ENCODE results near the gene GAR1. TPM values are rescaled to one million over a fixed set of nuclear protein-coding genes. Genes with fewer than 3 reads are reported as not detected.

GAR1 gene
- polyA plus RNA-seq, 3 donors: 8.8 to 21.8 (median 20.5) TPM

Other genes with a start within 250 kb of the GAR1 start
- 10 to 100 TPM in 2 of 3 donors, 1 to 10 TPM in 1; 8.0 to 17.3 (median 15.1) TPM for gene CASP6, start 112.3 kb upstream of the GAR1 start, polyA plus RNA-seq
- gene PLA2G12A, start 85.7 kb upstream of the GAR1 start, polyA plus RNA-seq: 10 to 100 TPM; 11.0 to 42.5 (median 16.5) TPM
- 10 to 100 TPM; 19.2 to 26.8 (median 21.4) TPM for gene CFI, start 13.8 kb upstream of the GAR1 start, polyA plus RNA-seq
- under 1 TPM in 1 of 3 donors, not detected in 2; 0.12 TPM for gene RRH, start 12.2 kb downstream of the GAR1 start, polyA plus RNA-seq
- under 1 TPM in 2 of 3 donors, not detected in 1; 0.08 to 0.10 TPM for gene LRIT3, start 32.3 kb downstream of the GAR1 start, polyA plus RNA-seq
- gene EGF, start 97.1 kb downstream of the GAR1 start, polyA plus RNA-seq: 10 to 100 TPM in 1 of 3 donors, under 1 TPM in 1, not detected in 1; 0.01 to 15.8 TPM